NCI-H345 treated with DMSO at 0.1 percent for 48 hours (cell line): Measurements from ENCODE around the gene CD47.

Experiments used
- DNase-seq: peaks from one replicate; lab custom pipeline; 2025; ENCODE audit not compliant: unreplicated experiment; lab: John Stamatoyannopoulos, UW

Gene CD47

DNA sequence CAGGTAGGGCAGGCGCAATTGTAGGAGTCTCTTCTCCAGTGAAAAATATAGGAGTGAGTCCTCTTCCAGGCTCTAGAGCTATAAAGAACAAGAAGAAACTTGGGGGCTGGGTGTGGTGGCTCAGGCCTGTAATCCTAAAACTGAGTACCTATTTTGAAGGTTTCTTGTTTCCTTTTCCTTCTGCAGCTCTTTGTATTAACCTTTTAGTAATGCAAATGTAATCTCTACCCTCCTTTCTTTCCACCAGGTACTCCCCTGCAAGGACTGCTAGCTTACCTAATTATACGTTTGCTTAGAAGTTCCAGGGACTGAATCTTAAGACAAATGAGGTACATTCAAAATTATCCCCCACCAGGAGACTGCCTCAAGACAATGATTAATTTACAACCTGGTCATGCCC, 75.9 kb downstream of the CD47 start:
- no peak for DNase-seq

DNA sequence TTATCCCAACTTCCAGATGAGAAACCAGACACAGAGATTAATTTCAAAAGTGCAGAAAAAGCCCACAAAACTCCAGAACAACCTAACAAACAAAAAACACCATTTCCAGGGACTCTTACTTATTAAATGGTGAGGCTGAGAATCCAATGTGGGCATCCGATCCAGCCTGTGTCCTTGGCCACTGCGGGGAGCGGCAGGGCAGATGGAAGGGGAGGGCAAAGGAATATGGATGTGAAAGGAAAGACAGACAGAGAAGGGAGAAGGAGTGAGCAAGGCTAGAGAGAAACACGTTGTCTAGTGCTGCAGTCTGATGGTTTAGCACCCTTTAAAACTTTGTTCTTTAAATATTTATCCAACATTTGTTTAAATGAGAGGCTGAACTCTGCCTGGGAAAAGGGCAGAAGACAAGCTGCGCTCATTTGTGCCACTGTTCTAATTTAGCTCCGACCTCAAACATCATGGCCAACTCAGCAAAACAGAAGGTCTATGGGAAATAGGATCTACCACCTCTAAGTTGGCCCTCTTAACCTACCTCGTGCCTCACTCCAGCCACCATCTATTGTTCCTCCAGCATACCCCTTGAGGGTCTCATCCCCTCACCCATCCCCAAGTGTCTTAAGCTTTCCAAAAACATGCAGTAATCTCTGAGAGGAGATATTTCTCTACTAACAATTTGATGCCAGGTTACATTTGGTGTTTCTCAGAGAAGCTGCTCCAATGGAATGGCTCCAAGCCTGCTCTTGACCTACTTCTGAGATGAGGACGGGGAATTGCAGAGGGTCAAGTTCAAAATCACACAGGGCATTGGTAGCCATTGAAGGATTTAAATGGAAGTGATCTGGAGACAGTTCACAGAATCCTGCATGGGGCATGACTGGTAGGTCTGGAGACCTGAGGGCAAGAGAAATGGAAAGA, 77.4 kb downstream of the CD47 start:
- DNase-seq, result no peak

DNA sequence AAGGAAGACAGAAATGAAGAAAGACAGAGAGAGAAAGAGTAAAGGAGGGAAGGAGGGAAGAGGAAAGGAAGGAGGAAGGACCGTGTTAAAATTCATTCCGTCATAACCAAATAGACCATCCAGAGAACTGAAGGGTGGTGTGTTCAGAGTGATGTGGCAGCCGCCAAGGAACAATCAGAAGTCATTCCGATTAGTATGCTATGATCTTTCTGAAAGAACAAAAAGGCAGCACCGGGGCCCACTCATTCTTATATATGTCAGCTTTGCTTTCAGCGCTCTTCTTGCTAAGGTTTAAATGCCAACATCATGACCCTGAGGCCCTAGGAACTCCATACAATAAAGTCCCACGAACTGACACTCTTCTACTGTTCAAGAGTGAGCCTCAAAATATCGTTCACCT, 78.5 kb downstream of the CD47 start:
- DNase-seq, result no peak

DNA sequence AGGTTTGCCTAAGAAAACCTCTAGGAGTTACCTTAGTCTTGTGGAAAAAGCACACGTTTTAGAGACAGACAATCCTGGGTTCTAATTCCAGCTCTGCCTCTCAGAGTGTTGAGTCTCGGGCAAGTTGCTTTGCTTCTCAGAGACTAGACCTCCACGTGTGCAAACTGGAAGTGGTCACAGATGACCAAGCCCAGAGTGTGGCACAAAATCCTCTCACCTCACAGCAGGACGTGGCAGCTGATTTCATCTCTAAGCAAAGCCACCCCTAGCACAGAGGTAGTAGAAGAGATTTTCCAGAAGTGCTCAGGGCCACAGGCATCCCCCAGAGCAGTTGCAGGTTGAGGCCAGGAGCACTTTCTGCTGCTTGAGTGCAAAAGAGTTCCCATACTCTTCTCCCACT, 79.2 kb downstream of the CD47 start:
- DNase-seq, result no peak

GRCh38 chr3:108008931-108009639, 81.7 kb downstream of the CD47 start:
- no peak for DNase-seq

- DNase-seq, result no peak
Measured at GRCh38 chr3:108008106-108008505, 82.7 kb downstream of the CD47 start.

DNA sequence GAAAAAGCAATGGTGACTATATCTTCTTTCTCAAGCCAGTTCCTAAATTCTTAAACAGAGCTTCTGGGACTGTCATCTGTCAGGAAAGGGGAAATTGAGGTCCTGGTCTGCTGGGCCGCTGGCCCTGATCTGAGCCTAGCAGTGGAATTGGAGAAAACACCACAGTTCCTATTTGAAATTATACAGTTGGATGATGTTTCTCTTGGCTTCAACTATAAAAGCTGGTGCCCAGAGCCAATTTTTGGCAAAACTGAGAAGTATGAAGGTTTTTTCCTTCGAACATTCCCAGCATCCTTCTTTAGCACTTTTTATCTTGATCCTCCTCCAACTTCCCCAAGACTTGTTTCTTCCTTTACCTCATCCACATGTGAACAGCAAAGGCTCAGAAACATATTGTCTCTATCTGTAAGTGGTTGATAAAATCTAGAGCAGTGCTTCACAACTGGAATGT, 83.9 kb downstream of the CD47 start:
- no peak for DNase-seq

GRCh38 chr3:108006077-108006771, 84.6 kb downstream of the CD47 start:
- DNase-seq, result no peak

DNA sequence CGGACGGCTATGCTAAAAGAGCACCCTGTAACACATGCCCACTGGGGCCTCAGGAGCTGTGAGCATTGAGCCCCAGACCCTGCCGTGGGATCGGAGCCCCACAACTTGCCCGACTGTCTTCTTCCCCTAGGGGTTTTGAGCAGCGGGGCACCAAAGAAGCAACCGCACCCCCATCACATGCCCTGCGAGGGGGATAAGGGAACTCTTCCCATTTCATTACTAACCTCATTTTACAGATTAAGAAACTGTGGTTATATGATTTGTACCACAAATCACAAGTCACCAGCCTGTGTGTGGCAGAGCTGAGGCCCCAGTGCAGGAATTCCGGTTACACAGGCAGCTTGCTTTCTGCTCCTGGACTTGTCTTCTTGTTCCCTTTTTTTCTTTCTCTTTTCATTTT, 86.2 kb downstream of the CD47 start:
- DNase-seq, result no peak

GRCh38 chr3:108001457-108001856, 89.4 kb downstream of the CD47 start:
- DNase-seq, result no peak

DNA sequence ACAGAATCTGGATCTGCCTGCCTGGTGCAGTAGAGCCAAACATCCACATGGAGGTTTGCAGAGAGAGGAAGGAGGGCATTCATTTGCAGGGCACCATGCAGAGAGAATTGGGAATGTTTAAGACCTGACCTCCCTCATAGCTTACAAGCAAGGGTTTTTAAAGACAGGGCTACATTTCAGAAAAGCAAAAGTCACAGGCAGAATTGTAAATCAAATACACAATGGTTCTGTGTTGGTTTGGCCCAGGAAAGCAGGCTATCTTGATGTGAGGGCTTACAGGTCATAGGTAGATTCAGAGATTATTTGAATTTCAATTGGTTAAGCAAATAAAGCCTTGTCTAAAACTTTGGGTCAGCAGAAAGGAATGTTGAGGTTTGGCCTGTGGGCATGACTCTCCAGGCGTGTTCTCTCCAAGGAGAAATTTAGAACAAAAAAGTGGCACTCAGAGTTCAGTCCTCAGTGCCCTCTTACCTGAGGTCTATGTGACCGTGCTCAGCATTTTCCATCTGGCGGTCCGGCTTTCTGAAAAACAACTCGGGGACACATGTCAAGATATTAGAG, 91.5 kb downstream of the CD47 start:
- DNase-seq, result no peak

DNA sequence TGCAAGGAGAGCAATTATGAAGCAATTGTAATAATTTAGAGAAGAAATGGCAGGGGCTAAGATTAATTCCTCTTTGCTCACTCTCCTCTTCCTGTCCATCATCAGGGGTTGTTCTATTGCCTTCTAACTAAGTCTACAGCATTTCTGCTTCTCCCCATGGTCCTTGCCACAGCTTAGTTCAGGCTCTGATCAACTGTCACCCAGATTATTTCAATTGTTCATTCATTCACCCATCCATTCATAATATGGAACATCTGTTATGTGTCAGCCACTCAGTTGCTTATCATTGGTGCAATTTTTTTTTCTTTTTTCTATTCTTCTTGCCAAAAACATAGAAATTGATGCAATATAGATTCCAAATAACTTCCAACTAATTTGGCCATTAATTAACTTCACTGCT, 93.2 kb downstream of the CD47 start:
- no peak for DNase-seq

DNA sequence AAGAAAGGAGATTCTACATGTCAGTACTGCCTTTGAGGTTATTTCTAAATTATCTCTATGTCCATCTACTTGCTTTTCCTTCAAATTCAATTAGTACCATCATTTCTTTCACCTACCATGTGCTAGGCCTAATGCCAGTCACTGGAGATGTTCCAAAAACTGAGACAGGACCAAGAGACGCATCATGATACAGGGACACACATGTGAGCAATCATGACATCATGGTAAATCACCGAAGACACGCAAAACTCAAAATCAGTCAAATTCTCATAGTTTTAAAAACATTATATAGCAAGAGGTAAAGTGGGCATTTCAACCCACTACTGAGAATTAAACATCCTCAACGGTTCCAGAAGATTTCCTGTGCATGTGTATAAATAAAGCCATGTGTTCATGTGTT, 95.0 kb downstream of the CD47 start:
- DNase-seq, result no peak

GRCh38 chr3:107994956-107995715, 95.7 kb downstream of the CD47 start:
- DNase-seq, result no peak

- no peak for DNase-seq
Measured at GRCh38 chr3:107994181-107994580, 96.7 kb downstream of the CD47 start.

DNA sequence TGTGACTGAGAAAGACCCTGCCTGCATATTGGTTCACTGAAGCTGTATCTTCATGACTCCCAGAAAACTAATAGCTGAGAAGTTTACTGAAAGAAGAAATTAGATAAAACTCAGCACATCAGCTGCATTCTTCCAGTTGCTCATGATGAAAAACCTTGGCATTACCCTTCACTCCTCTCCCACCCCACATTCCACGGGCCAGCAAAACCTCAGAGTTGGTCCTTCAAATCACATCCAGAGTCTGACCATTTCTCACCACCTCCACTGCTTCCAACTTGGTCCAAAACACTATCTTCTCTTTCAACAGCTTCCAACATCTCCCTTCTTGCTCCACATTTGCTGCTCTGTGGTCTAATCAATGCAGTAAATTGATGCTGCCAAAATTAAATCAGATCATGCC, 97.1 kb downstream of the CD47 start:
- no peak for DNase-seq
